NCI-H1105 treated with DMSO at 0.1 percent for 48 hours (cell line): ENCODE measurements around the gene CBFA2T3.

ENCODE experiments used
- DNase-seq: peaks from one replicate; lab custom pipeline; 2025; lab: John Stamatoyannopoulos, UW

The CBFA2T3 gene

GRCh38 chr16:88840600-88841215, 136.3 kb downstream of the CBFA2T3 start:
- DNase-seq = no peak

GRCh38 chr16:88839745-88840599, 137.0 kb downstream of the CBFA2T3 start:
- DNase-seq = no peak

GRCh38 chr16:88839026-88839529, 137.9 kb downstream of the CBFA2T3 start:
- DNase-seq = no peak

GRCh38 chr16:88838566-88838965, 138.4 kb downstream of the CBFA2T3 start:
- DNase-seq = no peak

- DNase-seq = no peak
Measured at GRCh38 chr16:88837806-88838205, 139.2 kb downstream of the CBFA2T3 start.

- no peak for DNase-seq
Measured at GRCh38 chr16:88836791-88837190, 140.2 kb downstream of the CBFA2T3 start.

GRCh38 chr16:88835818-88836217, 141.2 kb downstream of the CBFA2T3 start:
- DNase-seq = no peak

GRCh38 chr16:88835383-88835782, 141.6 kb downstream of the CBFA2T3 start:
- DNase-seq = no peak

GRCh38 chr16:88834670-88835069, 142.3 kb downstream of the CBFA2T3 start:
- no peak for DNase-seq

- no peak for DNase-seq
Measured at GRCh38 chr16:88833086-88833485, 143.9 kb downstream of the CBFA2T3 start.

GRCh38 chr16:88831838-88832237, 145.2 kb downstream of the CBFA2T3 start:
- DNase-seq = no peak

- no peak for DNase-seq
Measured at GRCh38 chr16:88830783-88831182, 146.2 kb downstream of the CBFA2T3 start.

- no peak for DNase-seq
Measured at GRCh38 chr16:88830258-88830657, 146.7 kb downstream of the CBFA2T3 start.

- no peak for DNase-seq
Measured at GRCh38 chr16:88828711-88829110, 148.3 kb downstream of the CBFA2T3 start.

GRCh38 chr16:88827727-88828126, 149.3 kb downstream of the CBFA2T3 start:
- DNase-seq = no peak

GRCh38 chr16:88826070-88826840, 150.8 kb downstream of the CBFA2T3 start:
- DNase-seq = no peak

- no peak for DNase-seq
Measured at GRCh38 chr16:88825146-88825545, 151.9 kb downstream of the CBFA2T3 start.
